Stimulated activated CD4-positive, alpha-beta T cell treated with anti-CD3 and anti-CD28 coated beads, TNF-alpha, amount 100 ng/mL, for 48 hours (primary cell): ENCODE data around the gene MCTP1.
"Not testable (repeated sequence)": the region's sequence is repeated elsewhere in the genome, so short reads cannot be mapped to it uniquely, and the experiment has no call there.

Experiments used
- DNase-seq, 3 donors: peaks; one replicate each; pipeline ENCODE4 v3.0.0-alpha.2; 2020; ENCODE audit warnings: low read depth in 3 of 3

Gene MCTP1

DNA sequence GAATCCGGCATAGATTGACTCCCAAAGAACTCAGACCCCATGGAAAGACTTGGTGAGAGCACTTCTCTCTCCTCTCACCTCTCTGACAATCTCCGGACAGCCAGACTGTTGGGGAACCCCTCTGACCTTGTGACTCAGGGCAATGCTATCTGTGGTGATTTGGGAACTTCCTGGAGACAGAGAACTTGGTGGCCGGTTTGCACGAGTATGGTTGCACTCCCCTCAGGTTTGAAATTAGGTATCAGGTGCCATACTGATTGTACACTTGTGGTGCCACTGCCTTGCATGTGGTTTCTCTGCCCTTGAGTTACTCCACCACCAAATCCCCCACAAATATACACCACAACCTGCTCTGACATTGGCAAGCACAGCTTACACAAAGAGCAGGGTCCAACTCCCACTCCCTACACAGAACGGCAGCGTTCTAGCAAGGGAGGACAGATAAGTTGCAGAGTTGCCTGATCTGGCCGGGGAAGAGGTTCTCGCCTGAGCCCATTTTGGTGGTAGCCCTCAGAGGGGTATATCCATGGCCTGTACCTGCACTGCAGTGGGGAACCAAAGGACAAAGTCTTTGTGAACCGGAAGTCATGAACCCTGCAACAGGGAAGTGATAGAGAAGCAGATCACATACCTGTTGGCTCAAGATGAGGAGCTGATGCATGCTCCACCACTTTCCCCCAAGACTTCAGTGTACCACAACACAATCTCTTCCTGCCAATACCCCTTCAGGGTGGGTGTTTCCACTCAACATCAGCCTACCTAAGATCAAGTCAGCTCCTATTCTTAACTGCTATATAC is 255.1 kb downstream of the MCTP1 start:
- DNase-seq = no peak

DNA sequence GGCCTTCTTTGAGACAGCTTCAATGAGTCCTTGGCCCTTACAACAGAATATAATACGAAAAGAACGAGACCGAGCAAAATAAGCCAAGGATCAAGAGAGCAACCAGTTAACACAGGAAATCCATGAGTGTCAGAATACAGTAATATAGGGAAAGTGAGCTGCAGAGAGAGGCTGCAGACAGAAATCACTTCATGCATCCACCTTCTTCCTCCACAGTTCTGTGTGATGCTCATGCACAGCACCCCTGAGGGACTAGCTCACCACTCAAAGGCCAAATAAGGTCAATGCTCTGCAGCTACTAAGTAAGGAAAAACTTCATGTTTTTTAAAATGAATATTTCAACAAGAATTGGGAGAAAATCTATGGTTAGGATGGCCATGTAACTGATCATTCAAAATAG is 257.1 kb downstream of the MCTP1 start:
- no peak for DNase-seq

- DNase-seq = no peak
Measured at GRCh38 chr5:95027151-95027721, 257.7 kb downstream of the MCTP1 start.

- DNase-seq = no peak
Measured at GRCh38 chr5:95026718-95027117, 258.2 kb downstream of the MCTP1 start.

DNA sequence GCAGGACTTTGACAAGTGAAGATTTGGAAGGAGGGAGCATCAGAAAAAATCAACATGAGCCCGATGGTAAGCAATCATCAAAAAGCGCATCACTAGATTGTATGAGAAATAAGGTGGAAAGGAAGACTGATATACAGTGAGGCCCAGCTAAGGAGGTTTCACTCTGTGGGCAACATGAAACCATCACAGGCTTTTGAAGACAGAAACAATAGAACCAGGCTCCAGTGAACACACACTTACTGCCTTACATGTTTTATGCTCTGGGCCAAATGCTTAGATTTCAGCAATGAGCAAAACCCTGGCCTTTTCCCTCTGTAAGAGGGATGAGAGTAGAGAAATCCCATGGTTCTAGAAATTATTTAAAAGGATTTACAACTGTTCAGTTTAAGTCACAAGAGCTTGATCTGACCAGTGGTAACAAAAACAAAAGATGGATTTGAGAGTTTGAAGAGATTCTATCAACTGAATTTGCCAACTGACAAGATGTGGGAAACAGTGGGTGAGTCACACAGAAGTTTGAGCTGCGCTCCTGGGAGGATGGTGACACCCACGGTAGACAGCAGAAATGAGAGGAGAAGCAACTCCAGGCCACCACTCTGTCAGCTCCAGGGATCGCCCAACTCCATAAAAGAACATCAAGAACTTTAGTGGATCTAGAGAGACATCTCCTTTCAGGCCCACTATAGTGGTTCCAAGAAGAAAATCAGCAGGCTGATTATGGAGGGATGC is 261.8 kb downstream of the MCTP1 start:
- no peak for DNase-seq

- DNase-seq = no peak
Measured at GRCh38 chr5:95020345-95020744, 264.5 kb downstream of the MCTP1 start.

- DNase-seq = no peak
Measured at GRCh38 chr5:95018946-95019345, 265.9 kb downstream of the MCTP1 start.

DNA sequence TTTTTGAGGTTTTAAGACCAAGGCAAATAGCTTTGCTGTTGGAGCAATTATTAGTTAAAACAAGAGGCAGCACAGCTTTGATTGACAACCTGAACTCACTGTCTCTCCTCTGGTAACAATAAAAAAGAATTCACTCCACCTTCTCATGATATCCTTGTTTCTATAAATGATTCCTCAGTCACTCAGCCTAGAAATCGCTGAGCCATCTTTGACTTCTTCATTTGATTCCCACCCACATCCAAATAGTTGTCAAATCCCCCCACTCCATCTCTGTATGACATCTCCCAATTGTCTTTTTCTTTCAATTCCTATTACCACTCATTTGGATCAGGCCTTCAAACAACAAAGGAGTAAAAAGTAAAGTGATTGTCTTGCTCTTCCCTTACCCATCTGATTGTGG is 266.4 kb downstream of the MCTP1 start:
- no peak for DNase-seq

- DNase-seq = no peak
Measured at GRCh38 chr5:95009812-95010211, 275.1 kb downstream of the MCTP1 start.

DNA sequence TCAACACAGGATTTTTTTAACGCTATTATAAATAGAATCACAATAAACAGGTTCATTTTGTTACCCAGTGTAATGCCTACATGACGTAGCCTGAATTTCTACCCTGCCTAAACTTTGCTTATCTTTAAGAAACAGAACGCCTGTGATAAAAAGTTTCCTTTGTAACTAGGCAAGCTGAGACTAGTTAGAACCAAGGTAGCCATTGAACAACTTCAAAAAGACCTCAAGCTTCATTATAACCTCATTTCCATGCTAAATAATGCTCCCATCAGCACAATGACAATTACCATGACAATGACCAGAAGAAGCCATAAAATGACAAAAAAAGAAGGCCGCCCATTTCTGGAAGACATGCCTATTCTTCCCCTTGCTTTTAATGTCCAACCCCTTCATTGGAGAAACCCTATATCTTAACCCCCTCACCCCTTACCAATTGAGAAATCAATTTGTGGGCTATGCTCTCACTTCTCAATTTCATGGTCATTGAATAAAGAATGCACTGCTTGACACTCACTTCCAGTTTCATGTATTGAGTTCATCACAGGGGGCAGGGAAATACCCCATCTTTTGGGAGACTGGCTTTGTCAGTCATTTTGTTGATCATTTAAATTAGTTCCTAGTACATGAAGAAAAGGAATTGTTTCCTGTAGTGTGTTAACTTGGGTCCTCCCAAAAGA is 276.8 kb downstream of the MCTP1 start:
- DNase-seq = no peak

- no peak for DNase-seq
Measured at GRCh38 chr5:95005811-95006210, 279.1 kb downstream of the MCTP1 start.

- DNase-seq = no peak
Measured at GRCh38 chr5:94998670-94999069, 286.2 kb downstream of the MCTP1 start.

DNA sequence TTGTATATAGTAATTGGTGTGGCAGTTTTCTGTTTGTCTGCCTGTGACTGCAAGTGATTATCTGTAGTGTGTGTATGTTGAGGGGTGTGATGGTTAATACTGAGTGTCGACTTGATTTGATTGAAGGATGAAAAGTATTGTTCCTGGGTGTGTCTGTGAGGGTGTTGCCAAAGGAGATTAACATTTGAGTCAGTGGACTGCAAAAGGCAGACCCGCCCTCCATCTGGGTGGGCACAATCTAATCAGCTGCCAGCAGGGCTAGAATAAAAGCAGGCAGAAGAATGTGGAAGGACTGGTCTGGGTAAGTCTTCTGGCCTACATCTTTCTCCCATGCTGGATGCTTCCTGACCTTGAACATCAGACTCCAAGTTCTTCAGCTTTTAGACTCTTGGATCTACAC is 290.4 kb downstream of the MCTP1 start:
- DNase-seq = not testable (repeated sequence)

GRCh38 chr5:94993491-94993890 is 291.4 kb downstream of the MCTP1 start:
- DNase-seq = no peak

GRCh38 chr5:94992325-94992724 is 292.6 kb downstream of the MCTP1 start:
- no peak for DNase-seq

DNA sequence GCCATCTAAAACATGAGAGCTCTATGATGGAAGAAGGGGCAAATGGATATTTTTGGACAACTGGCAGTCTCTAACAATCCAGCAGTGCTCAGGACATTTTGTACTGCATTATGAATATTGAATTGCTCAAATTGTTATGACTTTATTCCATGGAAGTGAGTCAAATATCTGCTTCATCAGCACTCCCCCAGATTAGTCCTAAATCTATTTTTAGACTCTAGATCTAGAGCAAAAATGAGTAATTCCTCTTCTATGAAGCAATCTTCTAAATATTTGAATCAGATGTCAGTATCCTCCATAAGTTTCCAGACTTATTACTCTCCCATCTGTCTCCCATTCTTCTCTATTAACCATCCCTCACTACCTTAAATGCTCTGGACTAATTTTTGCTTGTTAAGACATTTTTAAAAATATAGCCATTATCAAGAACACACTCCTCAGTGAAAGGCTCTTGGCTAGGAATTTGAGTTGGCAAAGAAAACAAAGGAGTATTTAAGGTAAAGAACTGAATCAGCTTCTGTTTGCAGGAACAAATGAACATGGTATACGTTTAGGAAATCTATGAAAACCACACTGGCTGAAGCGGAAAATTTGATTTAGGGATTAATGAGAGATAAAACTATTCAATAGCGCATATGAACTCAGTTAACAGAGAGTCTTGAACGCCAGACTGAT is 300.9 kb downstream of the MCTP1 start:
- DNase-seq = no peak

GRCh38 chr5:94977437-94977836 is 307.5 kb downstream of the MCTP1 start:
- DNase-seq = no peak

GRCh38 chr5:94976853-94977252 is 308.0 kb downstream of the MCTP1 start:
- no peak for DNase-seq

- DNase-seq = no peak
Measured at GRCh38 chr5:94972268-94972667, 312.6 kb downstream of the MCTP1 start.

GRCh38 chr5:94969174-94969573 is 315.7 kb downstream of the MCTP1 start:
- no peak for DNase-seq

GRCh38 chr5:94968507-94969095 is 316.3 kb downstream of the MCTP1 start:
- DNase-seq = peak in 2 of 3 donors; percentile 1 to 14
